ENCODE results near the gene ATAD3B.
"Not testable (repeated sequence)": the region's sequence is repeated elsewhere in the genome, so short reads cannot be mapped to it uniquely, and the experiment has no call there.

GRCh38 chr1:1512425-1512824 is 40.9 kb downstream of the ATAD3B start:
- TF ChIP-seq YY1 (IDR thresholded peaks at IDR 0.05; ENCODE audit: insufficient read depth, insufficient read length); SUZ12 (IDR thresholded peaks at IDR 0.05; ENCODE audit: extremely low read depth, insufficient read depth, insufficient read length); ZNF274 (IDR thresholded peaks at IDR 0.05; ENCODE audit: low read depth, low read length): not testable (repeated sequence)

Data from NT2/D1 (cell line).